Activated B cell treated with CpG ODN at 0.5 μM for 24 hours (primary cell): Measurements from ENCODE around the gene ARHGAP32. TPM values are rescaled to one million over a fixed set of nuclear protein-coding genes. Genes with fewer than 3 reads are reported as not detected.
A peak's percentile ranks its signal among the peaks of the same experiment; 100 is the strongest.

Experiments
- ATAC-seq: fragments of 200-7000 bp; cut with Tn5 transposase; one replicate; pipeline ENCODE4 v1.10.0; 2021; ENCODE audit warnings: low read depth, mild to moderate bottlenecking, moderate library complexity
- CTCF ChIA-PET: fragments of 350-600 bp; sonication (Branson Sonifier 250); formaldehyde crosslinking; loops from one replicate; lab custom pipeline; 2021; ENCODE audit warnings: antibody characterized with exemption; lab: Charles Lee
- POLR2A ChIA-PET: fragments of 350-600 bp; sonication (Branson Sonifier 250); formaldehyde crosslinking; loops from one replicate; lab custom pipeline; 2021; ENCODE audit warnings: antibody characterized with exemption; lab: Charles Lee
- DNase-seq: peaks from one replicate; pipeline ENCODE4 v3.0.0; 2022
- H3K27ac Mint-ChIP-seq: one replicate; pipeline ENCODE4 v1.8.0; 2020; ENCODE audit warnings: mixed read lengths
- H3K27me3 Mint-ChIP-seq: one replicate; pipeline ENCODE4 v1.8.0; 2021; ENCODE audit warnings: mixed read lengths
- H3K36me3 Mint-ChIP-seq: one replicate; pipeline ENCODE4 v1.8.0; 2021; ENCODE audit warnings: low read depth, mixed read lengths
- H3K4me1 Mint-ChIP-seq: one replicate; pipeline ENCODE4 v1.8.0; 2021; ENCODE audit warnings: mixed read lengths
- H3K4me3 Mint-ChIP-seq: one replicate; pipeline ENCODE4 v1.8.0; 2020; ENCODE audit warnings: mild to moderate bottlenecking, mixed read lengths
- H3K9me3 Mint-ChIP-seq: one replicate; pipeline ENCODE4 v1.8.0; 2020; ENCODE audit warnings: mixed read lengths
- intact Hi-C: fragments of 100-400 bp; cut with micrococcal nuclease; formaldehyde crosslinking; loops from one replicate; pipeline ENCODE4 v1.15.1; 2024
- total RNA-seq: library from RNA; stranded (reverse); gene quantifications from 2 replicates; pipeline ENCODE4 v1.2.3, GENCODE V29; 2022
- TF ChIP-seq, protein P1 (sequence below): fragments of 200-600 bp; IDR thresholded peaks from one replicate; pipeline ENCODE4 v1.8.0; 2022; ENCODE audit warnings: antibody characterized with exemption, mild to moderate bottlenecking

Gene ARHGAP32
- total RNA-seq, 1 donor from 2014 or later, result 6.0 TPM

DNA sequence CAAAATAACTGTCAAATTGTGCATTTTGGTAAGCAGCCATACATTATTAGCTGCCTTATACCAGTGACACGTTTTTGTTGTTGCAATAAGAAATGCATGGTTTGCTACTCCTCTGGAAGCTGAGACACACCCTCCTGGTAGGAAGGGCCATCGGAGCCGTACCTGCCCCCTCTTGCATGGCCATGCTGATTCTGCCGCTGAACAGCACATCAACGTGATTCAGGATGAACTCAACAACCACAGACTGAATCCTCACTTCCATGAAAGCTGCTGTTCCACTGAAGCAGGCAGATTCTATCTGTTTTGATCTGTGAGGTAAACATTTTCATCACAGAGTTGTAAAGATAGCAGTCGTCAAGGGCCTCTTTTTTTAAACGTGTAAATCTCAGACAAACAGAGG is 210.9 kb downstream of the ARHGAP32 start:
- H3K4me1 Mint-ChIP-seq, result no peaks in the 10 kb centered on the region
- ATAC-seq (no peak), DNase-seq (no peak)
- no peak overlapping the region for H3K4me3 Mint-ChIP-seq
- peaks cover 13% of the 10 kb centered on the region for H3K36me3 Mint-ChIP-seq
- H3K9me3 Mint-ChIP-seq, result no peaks in the 10 kb centered on the region
- CTCF ChIA-PET, result interaction anchor here (1.5 kb wide), 1 partner anchor 25 kb away, joined by 3 read pairs; no protein-coding TSS in a partner anchor
- no peak overlapping the region for H3K27ac Mint-ChIP-seq
- POLR2A ChIA-PET, result no interaction called here
- TF ChIP-seq, protein P1, sequence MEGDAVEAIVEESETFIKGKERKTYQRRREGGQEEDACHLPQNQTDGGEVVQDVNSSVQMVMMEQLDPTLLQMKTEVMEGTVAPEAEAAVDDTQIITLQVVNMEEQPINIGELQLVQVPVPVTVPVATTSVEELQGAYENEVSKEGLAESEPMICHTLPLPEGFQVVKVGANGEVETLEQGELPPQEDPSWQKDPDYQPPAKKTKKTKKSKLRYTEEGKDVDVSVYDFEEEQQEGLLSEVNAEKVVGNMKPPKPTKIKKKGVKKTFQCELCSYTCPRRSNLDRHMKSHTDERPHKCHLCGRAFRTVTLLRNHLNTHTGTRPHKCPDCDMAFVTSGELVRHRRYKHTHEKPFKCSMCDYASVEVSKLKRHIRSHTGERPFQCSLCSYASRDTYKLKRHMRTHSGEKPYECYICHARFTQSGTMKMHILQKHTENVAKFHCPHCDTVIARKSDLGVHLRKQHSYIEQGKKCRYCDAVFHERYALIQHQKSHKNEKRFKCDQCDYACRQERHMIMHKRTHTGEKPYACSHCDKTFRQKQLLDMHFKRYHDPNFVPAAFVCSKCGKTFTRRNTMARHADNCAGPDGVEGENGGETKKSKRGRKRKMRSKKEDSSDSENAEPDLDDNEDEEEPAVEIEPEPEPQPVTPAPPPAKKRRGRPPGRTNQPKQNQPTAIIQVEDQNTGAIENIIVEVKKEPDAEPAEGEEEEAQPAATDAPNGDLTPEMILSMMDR, result no peak
- intact Hi-C loops, result no loop called here
- peaks cover 7% of the 10 kb centered on the region for H3K27me3 Mint-ChIP-seq

DNA sequence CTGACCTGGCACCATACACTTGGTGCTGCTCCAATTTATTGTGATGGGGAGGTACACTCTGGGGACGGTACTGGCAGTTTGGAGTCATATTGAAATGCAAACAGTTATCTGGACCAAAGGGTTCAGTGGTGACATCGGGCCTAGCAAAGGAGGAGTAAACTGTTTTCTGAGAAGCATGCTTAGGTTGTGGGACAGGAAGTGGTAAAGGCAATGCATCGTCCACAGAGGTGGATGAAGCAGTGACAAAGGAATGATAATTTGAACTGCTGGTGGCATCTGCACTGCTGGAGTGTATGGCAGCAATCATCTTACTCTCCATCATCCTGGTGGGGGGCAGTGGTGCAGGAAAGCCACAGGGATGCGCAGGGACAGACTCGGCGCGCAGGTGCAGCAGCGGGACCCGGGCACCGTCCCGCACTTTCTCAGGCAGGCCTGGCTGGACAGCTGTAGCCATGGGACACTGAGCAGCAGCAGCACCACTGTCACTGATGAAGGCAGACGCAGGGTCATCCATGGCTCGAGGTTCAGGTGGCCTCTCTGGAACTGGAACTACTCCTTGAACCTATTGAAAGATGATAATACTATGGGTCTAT is 221.4 kb downstream of the ARHGAP32 start:
- ATAC-seq (no peak), DNase-seq (no peak)
- intact Hi-C loops, result no loop called here
- H3K9me3 Mint-ChIP-seq, result no peaks in the 10 kb centered on the region
- no peak overlapping the region for H3K27ac Mint-ChIP-seq
- peaks cover 2% of the 10 kb centered on the region for H3K4me1 Mint-ChIP-seq
- H3K36me3 Mint-ChIP-seq, result peaks cover 26% of the 10 kb centered on the region
- TF ChIP-seq, protein P1, result no peak
- no peak overlapping the region for H3K4me3 Mint-ChIP-seq
- CTCF ChIA-PET, result no interaction called here
- POLR2A ChIA-PET, result no interaction called here
- no peaks in the 10 kb centered on the region for H3K27me3 Mint-ChIP-seq

DNA sequence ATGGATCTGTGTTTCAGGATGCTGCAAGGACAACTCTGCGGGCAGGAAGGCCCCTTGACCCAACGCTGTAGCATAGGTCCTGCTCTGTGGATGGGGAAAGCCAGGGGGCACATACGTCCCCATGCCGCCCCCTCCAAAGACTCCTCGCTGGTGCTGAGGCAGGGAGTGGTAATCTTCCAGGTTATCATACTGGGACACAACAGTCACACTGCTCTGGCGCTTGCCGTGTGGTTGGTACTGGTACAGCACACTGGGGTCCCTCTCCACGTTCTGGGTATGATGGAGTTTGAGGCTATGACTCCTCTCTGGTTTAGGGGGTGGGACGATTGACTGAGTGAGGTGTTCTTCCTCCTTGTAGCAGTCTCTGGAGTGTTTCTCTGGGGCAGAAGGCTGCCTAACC is 223.2 kb downstream of the ARHGAP32 start:
- Mint-ChIP-seq H3K9me3 (no peaks in the 10 kb centered on the region), H3K36me3 (peaks cover 21% of the 10 kb centered on the region), H3K4me1 (peaks cover 13% of the 10 kb centered on the region), H3K27me3 (no peaks in the 10 kb centered on the region), H3K27ac (no peak overlapping the region), H3K4me3 (no peak overlapping the region)
- DNase-seq, result no peak
- ChIA-PET POLR2A (no interaction called here), CTCF (no interaction called here)
- intact Hi-C loops, result loop anchor here (10.0 kb wide), 1 partner anchor 334 kb away; no protein-coding TSS in a partner anchor
- ATAC-seq, result no peak
- TF ChIP-seq, protein P1, result no peak

DNA sequence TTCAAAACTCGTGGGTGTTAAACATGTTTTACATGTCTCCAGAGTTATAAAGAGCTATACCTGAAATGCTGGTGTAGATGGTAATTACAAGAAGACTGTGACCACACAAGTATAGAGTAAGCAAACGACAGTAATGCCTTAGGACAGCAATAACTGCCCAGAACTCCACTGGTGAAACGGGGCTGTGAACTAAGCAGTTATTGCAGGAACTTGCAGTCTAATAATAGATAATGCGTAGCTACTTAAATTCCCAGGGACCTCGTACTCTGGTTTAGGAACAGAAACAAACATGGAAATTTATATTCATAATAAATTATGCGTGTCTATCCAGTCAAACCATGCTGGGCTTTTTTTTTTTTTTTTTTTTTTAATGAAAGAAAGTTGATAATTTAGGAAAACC is 224.5 kb downstream of the ARHGAP32 start:
- Mint-ChIP-seq H3K4me1 (peaks cover 13% of the 10 kb centered on the region), H3K27me3 (no peaks in the 10 kb centered on the region), H3K4me3 (no peak overlapping the region), H3K27ac (no peak overlapping the region), H3K9me3 (no peaks in the 10 kb centered on the region), H3K36me3 (peaks cover 13% of the 10 kb centered on the region)
- TF ChIP-seq, protein P1, result no peak
- POLR2A ChIA-PET, result no interaction called here
- intact Hi-C loops, result loop anchor here (10.0 kb wide), 1 partner anchor 333 kb away; no protein-coding TSS in a partner anchor
- ATAC-seq (no peak), DNase-seq (no peak)
- CTCF ChIA-PET, result interaction anchor here (0.8 kb wide), 1 partner anchor 82 kb away, joined by 4 read pairs; no protein-coding TSS in a partner anchor

DNA sequence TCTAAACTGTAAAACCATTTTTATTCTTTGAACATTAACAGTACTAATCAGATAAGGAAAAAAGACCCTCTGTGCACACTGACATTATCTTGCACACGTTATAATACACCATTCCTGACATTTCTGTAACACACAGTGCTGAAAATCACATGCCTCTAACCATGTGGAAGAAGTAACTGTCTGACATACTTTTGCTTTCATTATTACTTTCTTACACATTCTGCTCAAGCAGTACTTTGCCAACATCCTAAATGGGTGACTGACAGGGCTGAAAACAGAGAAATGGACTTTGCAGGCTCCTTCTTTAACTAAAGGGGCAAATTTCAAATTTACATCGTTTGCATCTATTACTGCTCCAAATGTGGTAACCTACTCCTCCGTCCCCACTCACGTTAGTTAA is 226.6 kb downstream of the ARHGAP32 start:
- peak overlapping the region; percentile 8 for H3K4me3 Mint-ChIP-seq
- TF ChIP-seq, protein P1, result no peak
- no peaks in the 10 kb centered on the region for H3K9me3 Mint-ChIP-seq
- ChIA-PET POLR2A (interaction anchor here (0.7 kb wide), 1 partner anchor 381 kb away, joined by 3 read pairs; no protein-coding TSS in a partner anchor), CTCF (no interaction called here)
- H3K27me3 Mint-ChIP-seq, result no peaks in the 10 kb centered on the region
- intact Hi-C loops, result loop anchor here (10.0 kb wide), 1 partner anchor 331 kb away; no protein-coding TSS in a partner anchor
- H3K4me1 Mint-ChIP-seq, result peaks cover 13% of the 10 kb centered on the region
- ATAC-seq, result peak; percentile 86
- peaks cover 6% of the 10 kb centered on the region for H3K36me3 Mint-ChIP-seq
- no peak for DNase-seq
- H3K27ac Mint-ChIP-seq, result no peak overlapping the region
